Measurements from ENCODE around the gene IL1RAP. TPM values are rescaled to one million over a fixed set of nuclear protein-coding genes. Genes with fewer than 3 reads are reported as not detected.

Gene IL1RAP
- total RNA-seq, 4 donors from 2014 or later: 4.9 to 16.9 (median 10.8) TPM

DNA sequence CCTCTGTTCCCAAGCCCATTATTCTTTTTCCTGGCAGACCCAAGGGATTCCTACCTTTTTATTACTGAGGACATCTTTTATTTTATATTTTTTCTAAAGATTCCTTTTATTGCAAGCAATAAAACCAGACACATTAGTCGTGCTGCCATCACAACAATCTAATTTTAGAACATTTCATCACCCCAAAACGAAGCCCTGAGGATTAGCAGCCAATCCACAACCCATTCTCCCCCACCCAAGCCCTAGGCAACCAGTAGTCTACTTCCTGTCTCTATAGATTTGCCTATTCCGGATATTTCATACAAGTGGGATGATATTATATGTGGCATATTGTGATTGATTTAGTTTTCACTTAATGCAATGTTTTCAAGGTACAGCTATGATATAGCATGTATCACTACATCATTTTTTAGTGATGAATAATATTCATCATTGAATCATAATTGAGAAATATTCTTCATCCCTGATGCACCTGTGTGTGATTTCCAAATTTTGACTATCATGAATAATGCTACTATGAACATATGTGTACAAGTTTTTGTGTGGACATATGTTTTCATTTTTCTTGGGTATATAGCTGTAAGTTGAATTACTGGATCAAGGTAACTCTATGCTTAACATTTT, 65.7 kb downstream of the IL1RAP start:
- H3K4me1 ChIP-seq: no peaks in the 10 kb centered on the region
- H3K27ac ChIP-seq: no peak overlapping the region
- WGBS, 2 donors: 81 to 83% methylated on average over 3 of the region's 3 CpGs
- H3K4me3 ChIP-seq (replicated peaks in 1 of 3): no peak overlapping the region
- no peak for DNase-seq
- no peak for TF ChIP-seq POLR2A (IDR thresholded peaks at IDR 0.05)
- TF ChIP-seq, protein P1, sequence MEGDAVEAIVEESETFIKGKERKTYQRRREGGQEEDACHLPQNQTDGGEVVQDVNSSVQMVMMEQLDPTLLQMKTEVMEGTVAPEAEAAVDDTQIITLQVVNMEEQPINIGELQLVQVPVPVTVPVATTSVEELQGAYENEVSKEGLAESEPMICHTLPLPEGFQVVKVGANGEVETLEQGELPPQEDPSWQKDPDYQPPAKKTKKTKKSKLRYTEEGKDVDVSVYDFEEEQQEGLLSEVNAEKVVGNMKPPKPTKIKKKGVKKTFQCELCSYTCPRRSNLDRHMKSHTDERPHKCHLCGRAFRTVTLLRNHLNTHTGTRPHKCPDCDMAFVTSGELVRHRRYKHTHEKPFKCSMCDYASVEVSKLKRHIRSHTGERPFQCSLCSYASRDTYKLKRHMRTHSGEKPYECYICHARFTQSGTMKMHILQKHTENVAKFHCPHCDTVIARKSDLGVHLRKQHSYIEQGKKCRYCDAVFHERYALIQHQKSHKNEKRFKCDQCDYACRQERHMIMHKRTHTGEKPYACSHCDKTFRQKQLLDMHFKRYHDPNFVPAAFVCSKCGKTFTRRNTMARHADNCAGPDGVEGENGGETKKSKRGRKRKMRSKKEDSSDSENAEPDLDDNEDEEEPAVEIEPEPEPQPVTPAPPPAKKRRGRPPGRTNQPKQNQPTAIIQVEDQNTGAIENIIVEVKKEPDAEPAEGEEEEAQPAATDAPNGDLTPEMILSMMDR (IDR thresholded peaks at IDR 0.05): no peak
- no peaks in the 10 kb centered on the region for H3K27me3 ChIP-seq
- H3K9me3 ChIP-seq: no peaks in the 10 kb centered on the region
- intact Hi-C loops (cut with DNase I): no loop called here
- no peaks in the 10 kb centered on the region for H3K36me3 ChIP-seq

DNA sequence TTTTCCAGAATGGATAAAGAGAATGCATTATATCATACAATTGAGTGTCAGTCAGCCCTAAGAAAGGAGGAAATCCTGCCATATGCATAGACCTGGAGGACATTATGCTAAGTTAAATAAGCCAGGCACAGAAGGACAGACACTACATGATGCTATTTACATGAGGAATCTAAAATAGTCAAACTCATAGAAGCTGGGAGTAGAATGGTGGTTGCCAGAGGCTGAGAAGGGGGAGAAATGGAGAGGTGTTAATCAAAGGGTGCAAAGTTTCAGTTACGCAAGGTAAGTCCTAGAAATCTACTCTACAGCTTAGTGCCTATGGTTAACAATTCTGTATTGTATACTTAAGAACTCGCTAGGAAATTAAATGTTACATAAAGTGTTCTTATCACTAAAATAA, 66.5 kb downstream of the IL1RAP start:
- intact Hi-C loops (cut with DNase I): no loop called here
- Histone ChIP-seq H3K4me3 (replicated peaks in 1 of 3) (no peak overlapping the region), H3K9me3 (no peaks in the 10 kb centered on the region), H3K27ac (no peak overlapping the region), H3K4me1 (no peaks in the 10 kb centered on the region), H3K36me3 (no peaks in the 10 kb centered on the region), H3K27me3 (no peaks in the 10 kb centered on the region)
- TF ChIP-seq POLR2A (IDR thresholded peaks at IDR 0.05): no peak
- TF ChIP-seq, protein P1 (IDR thresholded peaks at IDR 0.05): no peak
- no peak for DNase-seq
- WGBS, 2 donors: 74 to 95% methylated on average over 2 of the region's 2 CpGs

DNA sequence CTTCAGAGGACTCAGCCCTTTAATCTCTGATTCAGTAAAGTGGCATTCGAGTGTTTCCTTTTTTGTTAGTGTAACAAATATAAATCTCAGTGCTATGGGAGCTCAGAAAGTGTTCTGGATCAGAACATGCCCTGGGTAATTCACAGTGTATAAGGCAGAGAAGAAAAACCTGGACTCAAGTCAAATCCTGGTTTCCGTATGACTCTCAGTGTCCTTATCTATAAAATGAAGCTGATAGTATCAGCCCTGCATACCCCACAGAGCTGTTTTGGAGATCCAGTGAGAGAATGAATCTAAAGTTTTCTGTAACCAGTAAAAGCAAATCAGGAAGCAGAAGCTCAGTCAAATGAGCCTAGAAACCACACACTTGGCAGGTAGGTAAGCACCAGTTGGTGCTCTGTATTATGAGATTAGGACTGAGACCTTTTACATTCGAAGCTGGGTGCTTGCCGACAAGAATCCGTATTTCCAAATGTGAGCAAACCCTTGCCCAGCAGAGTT, 67.2 kb downstream of the IL1RAP start:
- Histone ChIP-seq H3K9me3 (no peaks in the 10 kb centered on the region), H3K27ac (no peak overlapping the region), H3K4me1 (no peaks in the 10 kb centered on the region), H3K36me3 (no peaks in the 10 kb centered on the region), H3K27me3 (no peaks in the 10 kb centered on the region), H3K4me3 (replicated peaks in 1 of 3) (no peak overlapping the region)
- intact Hi-C loops (cut with DNase I): no loop called here
- TF ChIP-seq, protein P1 (IDR thresholded peaks at IDR 0.05): no peak
- TF ChIP-seq POLR2A (IDR thresholded peaks at IDR 0.05): no peak
- 77% methylated on average over 5 of the region's 5 CpGs for WGBS, 2 donors
- no peak for DNase-seq

DNA sequence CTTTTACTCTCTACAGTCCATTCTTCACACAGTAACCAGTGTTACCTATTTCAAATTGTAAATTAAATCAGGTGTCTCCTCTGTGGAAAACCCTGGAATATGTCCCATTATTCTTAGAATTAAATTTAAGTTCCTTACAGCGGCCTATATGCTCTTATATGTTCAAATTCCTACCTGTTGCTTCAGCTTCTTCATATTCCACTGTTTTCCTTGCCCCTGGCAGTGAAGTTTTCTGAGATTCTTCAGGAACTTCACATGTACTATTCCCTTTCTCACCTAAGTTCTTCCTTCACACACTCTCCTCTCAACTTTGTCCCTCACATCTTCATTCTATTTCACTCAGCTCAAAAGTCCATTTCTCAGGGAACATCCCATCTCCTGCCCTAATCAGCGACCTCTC, 68.8 kb downstream of the IL1RAP start:
- 95 to 96% methylated on average over 2 of the region's 2 CpGs for WGBS, 2 donors
- Histone ChIP-seq H3K4me3 (replicated peaks in 1 of 3) (no peak overlapping the region), H3K27ac (no peak overlapping the region), H3K36me3 (no peaks in the 10 kb centered on the region), H3K4me1 (no peaks in the 10 kb centered on the region), H3K9me3 (no peaks in the 10 kb centered on the region), H3K27me3 (no peaks in the 10 kb centered on the region)
- intact Hi-C loops (cut with DNase I): no loop called here
- TF ChIP-seq POLR2A (IDR thresholded peaks at IDR 0.05): no peak
- TF ChIP-seq, protein P1 (IDR thresholded peaks at IDR 0.05): no peak
- no peak for DNase-seq

DNA sequence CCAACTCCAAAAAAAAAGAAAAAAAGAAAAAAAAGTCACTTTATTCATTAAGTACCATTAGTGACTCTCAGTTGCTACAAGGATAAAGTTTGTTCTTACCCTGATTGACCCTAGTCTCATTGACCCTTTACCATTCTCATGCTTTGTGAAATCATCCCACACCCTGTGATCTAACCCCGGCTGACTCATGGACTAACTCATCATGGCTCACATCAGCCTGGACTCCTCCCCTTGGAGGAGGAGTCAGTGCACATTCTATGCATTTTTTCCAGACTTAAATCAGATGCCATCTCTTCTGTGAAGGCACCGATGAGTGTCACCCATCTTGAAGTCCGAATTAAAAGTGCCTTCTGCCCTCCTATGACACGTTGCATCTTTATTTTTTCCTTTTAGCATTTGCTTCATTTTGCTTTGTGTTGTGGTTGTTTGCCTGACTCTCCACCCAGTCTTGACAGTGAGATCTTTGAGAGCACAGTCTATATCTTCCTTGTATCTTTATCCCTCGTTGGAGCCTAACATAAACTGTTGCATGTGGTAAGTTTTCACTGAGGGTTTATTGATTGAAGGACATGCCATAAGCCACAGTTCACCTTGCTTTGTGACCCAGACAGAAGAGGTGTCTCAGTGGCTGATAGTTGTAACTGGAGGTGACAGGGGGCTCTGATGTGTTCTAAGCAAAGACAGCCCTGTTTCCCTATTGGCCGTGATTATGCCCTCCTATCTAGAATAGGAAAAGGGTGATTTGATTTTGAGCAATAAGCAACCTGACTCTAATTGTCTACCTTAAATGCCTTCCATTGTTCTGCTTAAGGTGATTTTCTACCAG, 72.1 kb downstream of the IL1RAP start:
- no peak for DNase-seq
- no peaks in the 10 kb centered on the region for H3K4me1 ChIP-seq
- H3K9me3 ChIP-seq: no peaks in the 10 kb centered on the region
- TF ChIP-seq POLR2A (IDR thresholded peaks at IDR 0.05): no peak
- TF ChIP-seq, protein P1 (IDR thresholded peaks at IDR 0.05): no peak
- no peak overlapping the region for H3K27ac ChIP-seq
- no peaks in the 10 kb centered on the region for H3K36me3 ChIP-seq
- intact Hi-C loops (cut with DNase I): no loop called here
- whole genome bisulfite sequencing, 2 donors: 77 to 82% methylated on average over 6 of the region's 6 CpGs
- H3K4me3 ChIP-seq (replicated peaks in 1 of 3): no peak overlapping the region
- H3K27me3 ChIP-seq: no peaks in the 10 kb centered on the region

Measured in thyroid gland (tissue), 4 donors.